ENCODE data around the gene GSAP. TPM values are rescaled to one million over a fixed set of nuclear protein-coding genes. Genes with fewer than 3 reads are reported as not detected.
"Not testable (repeated sequence)": the region's sequence is repeated elsewhere in the genome, so short reads cannot be mapped to it uniquely, and the experiment has no call there.

The GSAP gene
- total RNA-seq, 1 donor from 2014 or later, result 9.9 TPM

DNA sequence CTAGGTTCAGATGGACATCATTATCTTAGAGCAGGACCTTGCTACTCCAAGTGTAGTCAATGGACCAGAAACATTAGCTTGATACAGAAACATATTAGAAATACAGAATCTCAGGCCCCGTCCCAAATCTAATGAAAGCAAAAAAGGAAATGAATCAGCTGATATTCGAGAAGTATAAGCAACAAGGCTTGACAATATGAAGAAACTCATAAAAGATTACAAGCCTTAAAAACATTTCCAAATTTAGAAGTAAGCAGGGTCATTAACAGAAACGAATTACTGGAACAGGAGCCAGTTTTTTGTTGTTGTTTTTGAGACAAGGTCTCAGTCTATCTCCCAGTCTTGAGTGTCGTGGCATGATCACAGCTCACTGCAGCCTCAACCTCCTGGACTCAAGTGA is 40.5 kb upstream of the GSAP start:
- no peaks in the 10 kb centered on the region for H3K36me3 Mint-ChIP-seq (ENCODE audit: insufficient read depth)
- no peak overlapping the region for H3K27ac Mint-ChIP-seq
- peaks cover 4% of the 10 kb centered on the region for H3K9me3 Mint-ChIP-seq (ENCODE audit: low read depth)
- peaks cover 8% of the 10 kb centered on the region for H3K27me3 Mint-ChIP-seq
- peaks cover 7% of the 10 kb centered on the region for H3K4me1 Mint-ChIP-seq (ENCODE audit: low read depth)
- no peak for DNase-seq (ENCODE audit: low spot score, unreplicated experiment)
- no peak for TF ChIP-seq CTCF (IDR thresholded peaks at IDR 0.05; ENCODE audit: unreplicated experiment)
- no peak overlapping the region for H3K4me3 Mint-ChIP-seq (ENCODE audit: low read depth)

DNA sequence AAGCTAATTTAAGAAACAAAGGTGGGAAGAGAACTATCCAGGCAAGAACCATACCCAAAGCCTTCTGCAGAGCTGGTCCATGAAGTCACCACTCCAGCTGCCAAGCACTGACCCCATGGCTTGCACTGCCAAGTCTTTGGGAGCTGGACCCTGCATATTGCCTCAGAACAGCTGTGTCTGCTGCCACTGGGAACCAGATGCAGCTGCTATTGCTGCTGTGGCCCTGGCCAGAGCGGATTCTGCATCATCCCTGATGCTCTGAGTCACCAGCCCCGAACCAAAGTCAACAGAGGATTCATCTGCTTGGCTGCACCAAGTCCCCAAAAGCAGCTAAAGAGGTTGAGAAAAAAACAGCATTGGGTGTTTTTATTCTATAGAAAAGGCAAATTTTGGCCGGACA is 39.2 kb upstream of the GSAP start:
- no peak for TF ChIP-seq CTCF (IDR thresholded peaks at IDR 0.05; ENCODE audit: unreplicated experiment)
- H3K36me3 Mint-ChIP-seq (ENCODE audit: insufficient read depth), result no peaks in the 10 kb centered on the region
- no peak for DNase-seq (ENCODE audit: low spot score, unreplicated experiment)
- H3K4me1 Mint-ChIP-seq (ENCODE audit: low read depth), result peaks cover 7% of the 10 kb centered on the region
- H3K27me3 Mint-ChIP-seq, result peaks cover 4% of the 10 kb centered on the region
- peaks cover 4% of the 10 kb centered on the region for H3K9me3 Mint-ChIP-seq (ENCODE audit: low read depth)
- no peak overlapping the region for H3K4me3 Mint-ChIP-seq (ENCODE audit: low read depth)
- no peak overlapping the region for H3K27ac Mint-ChIP-seq

DNA sequence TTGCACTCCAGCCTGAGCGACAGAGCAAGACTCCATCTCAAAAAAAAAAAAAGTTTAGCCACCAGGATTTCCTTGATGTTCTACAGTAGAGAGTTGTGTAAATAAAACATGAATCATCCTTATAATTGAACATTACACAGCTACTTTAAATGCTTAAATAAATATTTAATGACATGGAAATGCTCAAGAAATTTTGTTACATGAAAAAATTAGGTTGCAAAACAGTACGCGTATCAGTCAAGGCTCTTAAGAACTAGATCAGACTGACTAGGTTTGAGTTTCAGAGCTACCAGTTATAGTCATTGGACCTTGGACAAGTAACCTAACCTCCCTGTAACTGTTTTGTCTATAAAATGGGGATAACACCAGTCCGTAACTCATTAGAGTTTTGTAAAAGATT is 38.7 kb upstream of the GSAP start:
- Mint-ChIP-seq H3K27ac (no peak overlapping the region), H3K4me1 (ENCODE audit: low read depth) (peaks cover 7% of the 10 kb centered on the region), H3K27me3 (peaks cover 4% of the 10 kb centered on the region), H3K4me3 (ENCODE audit: low read depth) (no peak overlapping the region), H3K9me3 (ENCODE audit: low read depth) (peaks cover 4% of the 10 kb centered on the region), H3K36me3 (ENCODE audit: insufficient read depth) (no peaks in the 10 kb centered on the region)
- no peak for DNase-seq (ENCODE audit: low spot score, unreplicated experiment)
- TF ChIP-seq CTCF (IDR thresholded peaks at IDR 0.05; ENCODE audit: unreplicated experiment), result no peak

DNA sequence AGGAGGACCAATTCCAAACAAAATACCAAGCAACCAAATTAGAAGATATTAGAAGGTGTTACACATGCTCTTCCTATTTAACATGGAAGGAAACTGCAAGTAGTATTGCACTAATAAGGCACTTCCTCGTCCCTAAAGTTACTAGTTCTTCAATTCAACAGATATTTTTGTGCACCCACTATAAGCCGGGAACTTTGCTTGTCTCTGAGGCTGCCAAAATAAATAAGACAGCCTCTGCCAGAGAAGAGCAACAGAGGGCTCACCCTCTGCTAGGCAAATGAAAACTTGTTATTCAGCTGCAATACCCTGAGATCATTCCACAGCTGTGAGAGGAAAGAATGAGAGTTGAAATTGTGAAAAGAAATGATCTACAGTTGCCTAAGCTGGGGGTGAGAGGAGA is 37.4 kb upstream of the GSAP start:
- Mint-ChIP-seq H3K9me3 (ENCODE audit: low read depth) (peaks cover 4% of the 10 kb centered on the region), H3K4me3 (ENCODE audit: low read depth) (no peak overlapping the region), H3K36me3 (ENCODE audit: insufficient read depth) (no peaks in the 10 kb centered on the region), H3K27ac (no peak overlapping the region), H3K27me3 (peaks cover 4% of the 10 kb centered on the region), H3K4me1 (ENCODE audit: low read depth) (peaks cover 4% of the 10 kb centered on the region)
- DNase-seq (ENCODE audit: low spot score, unreplicated experiment), result no peak
- TF ChIP-seq CTCF (IDR thresholded peaks at IDR 0.05; ENCODE audit: unreplicated experiment), result no peak

GRCh38 chr7:77451950-77452349 is 35.8 kb upstream of the GSAP start:
- not testable (repeated sequence) for DNase-seq (ENCODE audit: low spot score, unreplicated experiment); H3K36me3 Mint-ChIP-seq (ENCODE audit: insufficient read depth); H3K9me3 Mint-ChIP-seq (ENCODE audit: low read depth); H3K4me1 Mint-ChIP-seq (ENCODE audit: low read depth); H3K4me3 Mint-ChIP-seq (ENCODE audit: low read depth); H3K27ac Mint-ChIP-seq; H3K27me3 Mint-ChIP-seq

- Mint-ChIP-seq H3K4me1 (ENCODE audit: low read depth) (no peaks in the 10 kb centered on the region), H3K4me3 (ENCODE audit: low read depth) (no peak overlapping the region), H3K27ac (no peak overlapping the region), H3K36me3 (ENCODE audit: insufficient read depth) (no peaks in the 10 kb centered on the region), H3K27me3 (peaks cover 4% of the 10 kb centered on the region), H3K9me3 (ENCODE audit: low read depth) (no peaks in the 10 kb centered on the region)
- DNase-seq (ENCODE audit: low spot score, unreplicated experiment), result no peak
- TF ChIP-seq CTCF (IDR thresholded peaks at IDR 0.05; ENCODE audit: unreplicated experiment), result no peak
These were observed 34.5 kb upstream of the GSAP start for GRCh38 chr7:77450613-77451012.

Measured in progenitor cell of endocrine pancreas (in vitro differentiated cells).